ENCODE measurements around the gene PDGFD.

DNA sequence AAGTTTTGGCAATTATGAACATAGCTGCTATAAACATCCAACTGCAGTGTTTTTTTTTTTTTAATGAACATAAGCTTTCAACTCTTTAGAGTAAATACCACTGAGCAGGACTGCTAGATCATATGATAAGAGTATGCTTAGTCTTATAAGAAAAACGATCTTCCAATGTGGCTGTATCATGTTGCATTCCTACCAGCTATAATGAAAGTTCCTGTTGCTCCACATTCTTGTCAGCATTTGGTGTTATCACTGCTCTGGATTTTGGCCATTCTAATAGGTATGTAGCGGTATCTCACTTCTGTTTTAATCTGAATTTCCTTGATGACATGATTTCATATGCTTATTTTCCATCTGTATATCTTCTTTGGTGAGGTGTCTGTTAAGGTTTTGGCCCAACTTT is 50.4 kb downstream of the PDGFD start:
- TF ChIP-seq EZH2phosphoT487 (IDR thresholded peaks at IDR 0.05; ENCODE audit: unreplicated experiment) (no peak), POLR2AphosphoS5 (IDR thresholded peaks at IDR 0.05; ENCODE audit: low read depth) (no peak), EZH2 (IDR thresholded peaks at IDR 0.05; ENCODE audit: low read depth, unreplicated experiment) (no peak), REST (IDR thresholded peaks at IDR 0.05; ENCODE audit: unreplicated experiment) (no peak), JUNB (IDR thresholded peaks at IDR 0.05; ENCODE audit: unreplicated experiment) (no peak), ZNF331 (CRISPR knock-in tag; IDR thresholded peaks at IDR 0.05; ENCODE audit: low read depth) (no peak), STAT1 (IDR thresholded peaks at IDR 0.05; ENCODE audit: unreplicated experiment) (no peak), ZNF114 (CRISPR knock-in tag; IDR thresholded peaks at IDR 0.05) (no peak), CREB1 (CRISPR knock-in tag; IDR thresholded peaks at IDR 0.05; ENCODE audit: low read depth) (no peak)
- TF ChIP-seq, protein P1, sequence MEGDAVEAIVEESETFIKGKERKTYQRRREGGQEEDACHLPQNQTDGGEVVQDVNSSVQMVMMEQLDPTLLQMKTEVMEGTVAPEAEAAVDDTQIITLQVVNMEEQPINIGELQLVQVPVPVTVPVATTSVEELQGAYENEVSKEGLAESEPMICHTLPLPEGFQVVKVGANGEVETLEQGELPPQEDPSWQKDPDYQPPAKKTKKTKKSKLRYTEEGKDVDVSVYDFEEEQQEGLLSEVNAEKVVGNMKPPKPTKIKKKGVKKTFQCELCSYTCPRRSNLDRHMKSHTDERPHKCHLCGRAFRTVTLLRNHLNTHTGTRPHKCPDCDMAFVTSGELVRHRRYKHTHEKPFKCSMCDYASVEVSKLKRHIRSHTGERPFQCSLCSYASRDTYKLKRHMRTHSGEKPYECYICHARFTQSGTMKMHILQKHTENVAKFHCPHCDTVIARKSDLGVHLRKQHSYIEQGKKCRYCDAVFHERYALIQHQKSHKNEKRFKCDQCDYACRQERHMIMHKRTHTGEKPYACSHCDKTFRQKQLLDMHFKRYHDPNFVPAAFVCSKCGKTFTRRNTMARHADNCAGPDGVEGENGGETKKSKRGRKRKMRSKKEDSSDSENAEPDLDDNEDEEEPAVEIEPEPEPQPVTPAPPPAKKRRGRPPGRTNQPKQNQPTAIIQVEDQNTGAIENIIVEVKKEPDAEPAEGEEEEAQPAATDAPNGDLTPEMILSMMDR (conservative IDR thresholded peaks at IDR 0.05; ENCODE audit: low read depth in 2 of 2), result no peak
- TF ChIP-seq, protein P2, sequence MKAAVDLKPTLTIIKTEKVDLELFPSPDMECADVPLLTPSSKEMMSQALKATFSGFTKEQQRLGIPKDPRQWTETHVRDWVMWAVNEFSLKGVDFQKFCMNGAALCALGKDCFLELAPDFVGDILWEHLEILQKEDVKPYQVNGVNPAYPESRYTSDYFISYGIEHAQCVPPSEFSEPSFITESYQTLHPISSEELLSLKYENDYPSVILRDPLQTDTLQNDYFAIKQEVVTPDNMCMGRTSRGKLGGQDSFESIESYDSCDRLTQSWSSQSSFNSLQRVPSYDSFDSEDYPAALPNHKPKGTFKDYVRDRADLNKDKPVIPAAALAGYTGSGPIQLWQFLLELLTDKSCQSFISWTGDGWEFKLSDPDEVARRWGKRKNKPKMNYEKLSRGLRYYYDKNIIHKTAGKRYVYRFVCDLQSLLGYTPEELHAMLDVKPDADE (IDR thresholded peaks at IDR 0.05), result no peak
